SW480 (cell line): ENCODE data around the gene FLT1.

Experiments
- DNase-seq: peaks from one replicate; pipeline ENCODE4 v3.0.0-alpha.2; 2016; ENCODE audit warnings: low spot score

The FLT1 gene

DNA sequence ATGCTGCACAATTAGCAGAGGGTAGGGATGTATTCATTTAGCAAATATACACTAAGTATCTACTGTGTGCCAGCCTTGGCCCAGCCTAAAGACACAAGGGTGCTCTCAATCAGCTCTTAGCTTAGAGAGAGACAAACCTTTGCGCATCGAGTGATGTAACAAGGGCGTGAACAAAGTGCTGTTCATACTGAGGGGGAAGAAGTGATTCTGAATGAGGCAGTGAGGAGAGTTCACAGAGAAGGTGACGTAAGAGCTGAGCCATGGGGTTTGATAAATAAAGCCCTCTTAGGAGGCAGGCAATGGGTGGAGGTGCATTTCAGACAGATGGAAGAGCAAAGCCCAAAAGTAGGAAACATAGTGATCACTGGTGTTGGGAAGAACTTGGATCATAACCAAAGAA is 68.5 kb downstream of the FLT1 start:
- DNase-seq, result no peak

DNA sequence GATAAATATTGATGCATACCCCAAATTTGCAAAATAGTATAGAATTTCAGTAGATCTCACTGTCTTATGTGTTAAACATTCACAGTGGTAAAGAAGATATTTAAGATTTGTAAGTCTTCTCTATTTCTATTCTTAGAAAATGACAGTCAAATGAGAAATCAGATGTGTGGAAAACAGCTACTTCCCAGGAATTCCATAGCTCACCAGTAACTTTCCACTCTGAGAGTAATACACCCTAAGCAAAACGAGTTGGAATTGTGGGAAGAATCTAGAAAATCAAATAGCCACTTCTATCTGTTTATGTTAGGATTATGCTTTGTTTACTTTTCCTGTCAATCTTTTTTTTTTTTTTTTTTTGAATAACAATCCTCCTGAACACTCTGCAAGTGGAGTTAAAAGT is 69.1 kb downstream of the FLT1 start:
- DNase-seq, result no peak

GRCh38 chr13:28424541-28424940 is 70.4 kb downstream of the FLT1 start:
- no peak for DNase-seq

GRCh38 chr13:28423010-28423409 is 71.9 kb downstream of the FLT1 start:
- no peak for DNase-seq

DNA sequence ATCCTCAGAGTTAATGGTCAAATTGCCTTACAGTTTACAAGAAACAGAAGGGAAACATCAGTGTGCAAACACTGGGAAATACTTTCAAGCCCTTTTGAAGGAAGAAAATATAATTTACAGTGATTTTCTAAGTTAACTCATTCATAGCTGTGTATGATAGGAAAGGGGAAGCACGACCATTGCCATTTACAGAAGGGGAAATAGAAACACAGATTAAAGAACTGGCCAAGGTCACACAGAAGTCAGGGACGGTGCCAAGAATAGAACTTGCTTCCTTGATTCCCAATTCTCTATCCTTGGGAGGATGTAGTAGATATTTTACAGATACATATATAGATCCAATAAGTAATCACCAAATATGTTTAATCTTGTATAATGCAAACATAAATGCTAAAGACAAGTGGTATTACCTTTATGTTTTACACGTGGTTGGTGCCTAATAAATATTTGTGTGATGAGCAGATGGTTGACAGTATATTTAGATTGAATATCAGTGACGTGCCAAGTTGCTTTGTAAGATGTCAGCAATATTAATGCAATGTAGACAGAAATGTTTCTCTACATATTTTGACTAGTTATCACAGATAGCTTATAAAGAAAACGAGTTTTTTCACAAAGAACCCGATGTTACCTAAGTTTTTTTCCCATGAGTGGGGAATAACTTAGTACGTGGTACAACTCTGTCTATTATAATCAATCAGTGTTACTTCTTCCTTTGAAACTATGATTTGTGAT is 73.1 kb downstream of the FLT1 start:
- no peak for DNase-seq

DNA sequence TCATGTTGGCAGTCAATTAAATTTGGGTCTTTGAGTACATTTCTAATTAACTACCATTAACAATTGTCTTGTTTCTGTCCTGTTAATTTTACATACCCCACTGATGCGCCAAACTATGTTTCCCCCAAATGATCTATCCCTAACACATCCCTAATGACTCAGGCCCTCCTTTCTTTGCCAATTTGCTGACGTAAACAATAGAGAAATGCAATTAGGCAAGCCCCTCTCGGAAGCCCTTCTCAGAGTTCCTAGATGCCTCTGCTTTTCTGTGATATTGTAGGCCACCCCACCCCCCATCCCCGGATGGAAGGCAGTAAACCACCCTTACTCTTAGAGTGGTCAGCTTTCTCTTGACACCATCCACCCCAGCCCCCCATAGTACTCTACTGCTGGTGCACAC is 74.2 kb downstream of the FLT1 start:
- DNase-seq, result no peak

GRCh38 chr13:28415994-28416421 is 78.9 kb downstream of the FLT1 start:
- peak; percentile 9 for DNase-seq

GRCh38 chr13:28413999-28414398 is 80.9 kb downstream of the FLT1 start:
- DNase-seq, result no peak

- no peak for DNase-seq
Observed at GRCh38 chr13:28412981-28413380, 81.9 kb downstream of the FLT1 start.

DNA sequence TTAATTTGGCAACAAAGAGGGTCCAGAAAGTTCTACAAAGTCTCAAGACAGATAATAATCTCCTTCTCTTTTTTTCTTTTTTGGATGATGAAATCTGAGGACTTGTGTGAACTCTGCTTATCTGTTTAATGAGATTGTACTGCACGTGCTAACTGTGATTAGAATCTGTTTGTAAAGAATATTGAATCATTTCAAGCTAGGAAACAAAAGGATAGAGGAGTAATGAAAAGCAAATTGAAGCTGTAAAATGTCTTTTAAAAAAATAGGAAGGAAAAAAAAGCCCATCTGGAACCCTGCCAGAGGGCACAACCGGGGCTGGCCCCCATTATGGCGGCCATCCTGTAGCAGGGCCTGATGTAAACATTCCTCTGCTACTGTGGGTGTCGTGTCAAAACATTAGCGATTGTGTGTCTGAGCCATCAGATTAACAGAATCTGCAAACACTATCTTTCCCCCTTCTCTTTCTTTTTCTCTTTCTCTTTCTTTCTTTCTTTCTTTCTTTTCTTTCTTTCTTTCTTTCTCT is 83.0 kb downstream of the FLT1 start:
- no peak for DNase-seq

- no peak for DNase-seq
Observed at GRCh38 chr13:28410096-28410495, 84.8 kb downstream of the FLT1 start.

DNA sequence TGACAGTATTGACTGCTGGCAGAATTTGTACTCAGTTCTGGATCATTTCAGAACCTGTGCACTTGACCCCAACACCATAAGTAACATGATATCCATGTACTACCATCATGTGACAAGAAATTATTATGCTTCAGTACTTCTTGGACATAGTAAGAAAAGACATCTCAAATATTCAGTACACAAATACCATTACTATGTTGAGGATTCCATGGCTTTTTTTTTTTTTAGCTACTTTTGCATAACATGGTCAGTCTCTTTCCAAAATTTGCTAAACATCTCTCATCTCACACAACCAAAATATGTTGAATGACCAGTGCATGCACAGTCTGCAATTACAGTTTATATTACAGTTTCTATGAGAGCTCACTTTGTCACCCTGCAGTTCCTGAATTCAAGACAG is 85.3 kb downstream of the FLT1 start:
- DNase-seq, result no peak

DNA sequence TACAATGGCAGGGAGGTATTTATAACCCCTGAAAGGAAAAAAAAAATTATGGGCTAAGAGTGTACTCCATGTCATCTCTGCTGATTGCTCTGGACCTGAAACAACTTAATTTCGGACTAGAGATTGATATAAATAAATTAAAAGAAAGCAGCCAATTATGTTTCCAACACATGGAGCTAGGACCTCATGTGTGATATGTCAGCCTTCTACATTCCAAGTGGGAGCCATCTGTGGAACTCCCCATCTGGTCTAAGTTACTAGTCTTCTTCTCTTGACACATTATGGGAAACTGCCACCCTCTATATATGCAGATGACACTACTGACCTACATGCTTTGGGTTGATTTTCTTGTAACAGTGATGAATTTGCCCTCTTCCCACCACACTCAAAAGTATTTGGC is 86.1 kb downstream of the FLT1 start:
- DNase-seq, result no peak

DNA sequence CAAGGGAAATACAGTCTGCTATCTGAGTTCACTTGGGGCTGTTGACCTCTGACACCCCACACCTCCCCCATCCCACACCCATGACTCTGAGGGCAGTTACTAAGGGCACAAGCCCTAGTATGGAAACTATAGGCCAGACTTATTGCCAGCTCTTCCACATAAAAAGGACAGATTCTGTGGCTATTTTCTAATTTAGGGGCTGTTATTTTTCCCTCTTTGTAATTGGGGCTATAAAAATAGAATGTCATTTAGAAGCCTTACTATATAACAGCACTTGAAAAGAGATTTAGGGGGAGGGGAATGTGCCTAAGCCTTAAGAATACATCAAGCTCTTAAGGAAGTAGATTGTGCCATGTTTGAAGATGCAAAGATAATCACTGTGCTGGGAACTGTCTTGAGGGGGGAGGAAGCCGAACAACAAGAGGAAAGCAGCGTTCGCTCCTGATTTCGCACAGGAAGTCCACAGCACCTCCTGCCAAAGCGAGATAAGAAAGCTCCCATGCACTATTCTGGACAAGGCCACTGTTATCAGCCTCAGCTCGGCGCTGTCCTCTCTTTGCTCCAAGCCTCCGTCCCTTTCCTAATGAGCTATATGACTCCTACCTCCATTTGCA is 86.6 kb downstream of the FLT1 start:
- no peak for DNase-seq

DNA sequence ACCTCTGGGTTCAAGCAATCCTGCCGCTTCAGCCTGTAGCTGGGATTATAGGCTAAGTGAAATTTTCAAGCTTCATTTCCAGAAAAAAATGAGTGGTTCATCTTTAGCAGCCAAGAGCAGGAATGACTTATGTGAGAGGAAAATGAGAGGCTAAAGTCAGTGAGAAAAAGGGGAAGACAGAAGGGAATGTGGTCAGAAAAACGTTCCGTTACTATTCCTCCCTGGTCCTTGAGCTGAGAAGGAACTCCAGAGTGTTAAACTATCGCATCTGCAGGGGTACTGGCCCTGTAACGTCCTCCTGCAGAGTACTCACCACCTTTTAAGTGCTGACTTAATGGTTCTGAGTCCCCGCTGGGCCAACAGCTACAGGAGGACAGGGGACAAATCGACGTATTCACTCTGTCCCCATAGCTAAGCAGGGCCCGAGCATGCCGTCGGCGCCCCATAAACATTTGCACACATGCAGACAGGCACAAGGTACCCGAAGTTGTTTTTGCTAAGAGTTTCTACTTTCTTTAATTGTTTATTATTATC is 88.1 kb downstream of the FLT1 start:
- no peak for DNase-seq

DNA sequence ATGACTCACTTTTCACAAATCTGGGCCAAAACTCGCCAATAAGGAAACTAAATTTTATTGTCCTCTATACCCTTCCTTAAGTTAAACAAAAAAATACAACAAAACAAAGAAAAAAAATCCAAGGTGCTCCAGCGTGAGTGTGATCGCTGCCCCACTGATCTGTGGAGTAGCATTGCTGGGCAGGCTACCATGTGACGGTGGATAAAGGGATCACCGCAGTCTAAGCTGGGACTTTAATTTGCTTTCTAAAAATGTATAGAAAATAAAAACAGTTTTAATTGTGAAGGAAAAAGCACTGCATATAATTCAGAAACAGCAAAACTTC is 92.9 kb downstream of the FLT1 start:
- no peak for DNase-seq

DNA sequence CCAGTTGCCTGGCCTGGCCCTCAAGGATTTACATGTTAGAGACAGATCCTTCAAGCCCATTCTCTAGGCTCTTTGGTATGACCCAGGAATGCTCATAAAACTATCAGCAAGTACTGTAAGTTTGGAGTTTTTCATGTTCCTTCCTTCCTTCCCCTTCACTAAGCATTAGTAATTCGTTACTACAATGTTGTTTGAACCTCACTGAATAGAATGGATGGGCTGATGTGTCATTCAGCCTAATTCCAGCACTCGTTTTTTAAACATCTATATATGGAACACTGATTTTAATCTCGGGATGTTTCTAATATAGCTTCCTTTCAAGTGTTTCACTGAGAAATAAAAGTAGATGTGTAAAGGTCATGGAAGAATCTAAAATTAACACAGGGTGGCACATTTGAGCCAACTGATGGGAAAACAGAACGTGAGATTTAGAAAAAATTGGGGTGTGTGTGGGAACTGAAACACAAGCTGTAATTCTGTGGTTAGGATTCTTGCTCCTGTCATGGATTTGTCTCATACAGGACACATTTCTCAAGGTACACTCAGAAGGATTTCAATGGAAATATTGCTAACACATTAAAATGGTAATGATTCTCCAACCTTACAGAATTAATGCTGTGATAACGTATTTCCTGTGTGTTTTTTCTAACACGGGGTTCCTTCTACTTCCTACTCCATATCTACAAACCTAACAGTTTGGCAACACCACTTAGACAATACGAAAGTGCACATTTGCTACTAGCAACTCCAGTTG is 93.4 kb downstream of the FLT1 start:
- DNase-seq, result no peak

GRCh38 chr13:28396053-28396452 is 98.9 kb downstream of the FLT1 start:
- DNase-seq, result no peak

GRCh38 chr13:28394422-28394821 is 100.5 kb downstream of the FLT1 start:
- DNase-seq, result no peak

DNA sequence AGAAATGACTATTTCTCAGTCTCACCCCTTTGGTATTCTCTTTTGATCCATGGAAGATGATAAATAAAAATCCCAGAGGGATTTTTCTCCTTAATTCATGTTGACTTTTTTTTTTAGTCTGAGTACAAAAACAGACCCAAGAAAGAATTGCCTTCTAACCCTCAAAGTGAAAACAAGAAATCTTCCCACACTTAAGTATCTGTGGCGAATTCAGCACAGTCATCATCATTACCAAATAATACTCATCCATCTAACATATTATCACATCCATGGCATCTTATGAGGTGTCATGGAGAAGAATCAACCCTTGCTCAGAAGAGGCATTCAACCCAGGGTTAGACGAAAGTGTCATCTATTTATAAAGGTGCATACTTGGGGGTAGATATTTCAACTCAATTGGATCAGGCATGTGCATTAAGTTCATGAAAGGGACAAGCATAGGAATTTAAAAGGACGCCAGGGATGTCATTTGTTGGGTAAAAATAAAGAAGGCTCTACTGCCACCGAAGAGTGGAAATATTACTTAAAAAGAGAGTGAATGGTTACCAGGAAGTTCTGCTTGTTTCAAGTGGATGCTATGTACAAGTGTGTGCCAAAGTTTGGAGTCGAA is 101.9 kb downstream of the FLT1 start:
- DNase-seq, result no peak

DNA sequence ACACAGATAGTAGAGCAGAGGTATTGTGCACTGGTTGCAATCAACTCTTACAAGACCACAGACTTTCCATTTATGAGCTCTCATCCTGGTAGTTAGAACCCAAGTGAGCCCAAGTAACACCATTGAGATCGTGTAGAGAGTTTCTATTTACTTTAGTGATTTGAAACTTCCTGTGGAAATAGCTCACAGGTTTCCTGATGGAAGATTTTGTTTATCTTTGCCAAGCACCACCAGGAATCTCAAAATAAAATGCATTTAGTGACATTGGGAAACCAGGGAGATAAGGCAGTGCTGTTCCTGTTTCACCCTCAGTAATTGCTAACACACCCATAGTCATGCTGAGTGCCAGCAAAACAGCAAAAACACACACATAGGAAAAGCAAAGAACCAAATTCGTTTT is 102.5 kb downstream of the FLT1 start:
- DNase-seq, result no peak

DNA sequence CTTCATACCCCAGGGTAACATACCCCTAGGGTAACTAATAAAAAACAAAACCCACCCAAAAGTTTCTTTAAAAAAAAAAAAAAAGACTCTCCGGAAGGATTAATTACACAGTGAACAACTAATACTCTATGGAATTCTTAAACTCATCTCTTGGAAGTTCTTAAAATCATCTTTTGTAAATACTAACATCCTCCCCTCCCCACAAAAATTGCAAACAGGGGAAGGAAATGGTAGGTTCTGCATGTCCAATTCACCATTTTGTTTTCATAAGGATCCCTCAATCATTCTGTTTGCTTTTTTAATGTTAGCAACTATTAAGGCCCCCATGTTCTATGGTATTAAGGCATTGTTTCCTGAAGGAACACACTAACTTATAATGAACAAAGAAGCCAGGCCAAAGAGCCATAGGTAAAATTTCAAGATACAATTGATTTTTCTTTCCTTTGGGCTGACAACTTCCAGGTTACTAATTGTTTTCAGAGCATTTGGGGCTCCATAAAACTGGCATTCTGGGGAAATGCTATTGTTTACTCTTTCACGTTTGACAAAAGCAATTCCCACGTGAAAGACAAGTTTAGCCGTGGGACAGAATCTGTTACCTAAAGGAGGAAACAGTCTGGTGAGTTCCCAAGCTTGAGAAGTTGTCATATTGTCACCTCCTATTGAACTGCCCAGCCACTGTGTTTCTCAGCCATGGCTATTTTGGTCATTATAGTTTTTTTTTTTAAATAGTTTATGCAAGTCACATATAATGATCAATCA is 107.0 kb downstream of the FLT1 start:
- no peak for DNase-seq
